Activated naive CD4-positive, alpha-beta T cell treated with anti-CD3 and anti-CD28 coated beads, Interleukin-2, amount 50 U/mL, for 16 hours (primary cell): Measurements from ENCODE around the gene FOXN3.

ENCODE experiments used
- DNase-seq: peaks from one replicate; pipeline ENCODE4 v3.0.0-alpha.2; 2020

Gene FOXN3

DNA sequence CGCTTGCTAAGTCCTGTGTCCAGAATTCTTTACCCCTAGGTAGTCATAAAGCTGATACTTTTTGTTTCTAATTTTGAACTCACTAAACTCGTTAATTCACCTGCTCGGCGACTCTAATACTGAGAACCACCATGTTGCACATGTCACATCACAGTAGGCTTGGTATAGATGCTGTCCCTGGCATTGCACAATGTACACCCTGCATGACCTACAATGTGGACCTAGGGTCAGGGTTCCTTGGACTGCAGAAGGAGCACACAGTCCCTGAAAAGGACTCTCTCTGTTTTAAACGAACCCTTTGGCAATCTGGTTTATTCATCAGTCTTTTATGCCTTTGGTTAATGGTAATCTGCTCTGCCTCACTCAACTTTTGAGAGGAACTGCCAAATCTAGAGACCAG is 272.4 kb downstream of the FOXN3 start:
- DNase-seq, result no peak

DNA sequence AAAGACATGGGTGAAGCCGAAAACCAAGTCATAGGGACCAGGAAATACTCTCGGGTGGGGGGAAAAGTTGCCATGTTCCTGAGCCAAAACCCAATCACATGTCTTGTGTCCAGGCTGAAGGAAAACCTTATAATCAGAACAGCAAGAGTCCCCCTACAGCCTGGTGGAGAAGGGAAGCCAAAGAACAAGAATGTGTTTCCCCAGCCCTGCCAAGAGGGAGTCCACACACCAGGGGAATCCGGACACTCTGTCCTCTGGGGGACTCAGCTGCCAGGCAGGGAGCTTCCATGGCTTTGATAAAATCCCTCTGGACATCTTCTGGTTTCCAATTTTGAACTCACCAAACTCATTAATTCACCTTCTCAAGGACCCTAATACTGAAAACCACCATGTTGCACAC is 273.0 kb downstream of the FOXN3 start:
- DNase-seq, result no peak

DNA sequence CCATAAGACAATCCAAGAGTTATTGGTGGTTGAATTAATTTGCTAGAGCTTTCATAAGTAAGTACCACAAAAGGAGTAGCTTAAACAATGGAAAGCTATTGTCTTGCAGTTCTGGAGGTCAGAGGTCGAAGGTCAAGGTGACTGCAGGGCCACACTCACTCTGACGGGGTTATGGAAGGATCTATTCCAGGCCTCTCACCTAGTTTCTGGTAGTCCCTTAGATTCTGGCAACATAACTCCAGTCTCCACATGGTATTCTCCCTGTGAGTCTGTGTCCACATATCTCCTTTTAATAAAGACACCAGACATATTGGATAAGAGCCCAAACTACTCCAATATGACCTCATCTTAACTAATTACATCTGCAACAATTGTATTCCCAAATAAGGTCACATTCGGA is 273.4 kb downstream of the FOXN3 start:
- DNase-seq, result no peak

DNA sequence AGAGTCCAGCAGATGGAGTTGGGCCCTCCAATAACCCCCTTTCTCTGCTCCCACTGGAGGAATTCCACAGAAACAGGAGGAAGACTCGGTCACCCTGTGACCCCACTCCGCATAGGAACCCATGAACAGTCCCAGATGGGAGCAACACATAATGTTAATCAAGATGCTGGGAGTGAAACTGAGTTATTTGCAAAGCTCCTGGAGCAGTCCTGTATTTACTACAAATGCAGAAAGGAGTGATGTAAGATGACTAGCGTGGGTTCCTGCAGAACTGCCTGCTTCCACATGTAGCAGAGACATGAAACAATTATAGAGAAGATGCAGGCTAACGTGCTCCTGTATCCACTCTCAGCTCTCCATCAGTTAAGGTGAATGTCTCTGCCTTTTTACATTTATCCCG is 274.7 kb downstream of the FOXN3 start:
- no peak for DNase-seq

DNA sequence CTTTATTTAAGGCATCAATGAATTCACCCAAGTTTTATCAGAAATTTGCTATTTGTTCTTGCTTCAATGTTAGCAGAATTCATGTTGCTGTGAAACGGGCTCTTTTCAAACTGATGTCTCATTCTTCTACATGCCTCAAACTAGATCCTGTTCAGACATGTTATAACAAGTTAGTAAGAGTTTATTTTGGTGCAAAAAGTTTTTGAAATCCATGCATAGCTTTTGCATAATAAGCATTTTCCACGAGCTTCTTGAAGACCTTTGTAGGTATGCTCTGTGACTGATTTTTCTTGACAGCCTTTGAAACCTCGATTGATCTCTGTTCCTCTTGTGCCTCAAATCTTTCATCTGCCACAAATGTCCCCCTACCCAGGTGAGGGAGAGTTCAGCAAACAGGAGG is 275.2 kb downstream of the FOXN3 start:
- no peak for DNase-seq

DNA sequence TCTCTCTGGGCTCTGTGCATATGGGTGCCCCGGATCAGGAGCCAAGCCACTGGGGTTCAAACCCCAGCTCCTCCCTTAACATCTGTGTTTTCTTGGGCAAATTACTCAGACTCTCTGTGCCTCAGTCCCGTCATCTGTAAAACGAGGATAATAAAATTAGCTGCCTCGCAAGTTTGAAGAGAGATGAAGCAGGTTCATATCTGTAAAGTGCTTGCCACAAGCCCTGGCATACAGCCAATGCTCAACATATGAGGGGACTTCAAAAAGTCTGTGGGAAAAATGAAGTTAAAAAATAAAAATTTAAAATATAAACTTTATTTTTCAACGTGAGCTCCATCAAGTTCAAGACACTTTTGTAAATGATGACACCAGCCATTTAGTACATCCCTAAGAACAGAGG is 276.7 kb downstream of the FOXN3 start:
- DNase-seq, result no peak

DNA sequence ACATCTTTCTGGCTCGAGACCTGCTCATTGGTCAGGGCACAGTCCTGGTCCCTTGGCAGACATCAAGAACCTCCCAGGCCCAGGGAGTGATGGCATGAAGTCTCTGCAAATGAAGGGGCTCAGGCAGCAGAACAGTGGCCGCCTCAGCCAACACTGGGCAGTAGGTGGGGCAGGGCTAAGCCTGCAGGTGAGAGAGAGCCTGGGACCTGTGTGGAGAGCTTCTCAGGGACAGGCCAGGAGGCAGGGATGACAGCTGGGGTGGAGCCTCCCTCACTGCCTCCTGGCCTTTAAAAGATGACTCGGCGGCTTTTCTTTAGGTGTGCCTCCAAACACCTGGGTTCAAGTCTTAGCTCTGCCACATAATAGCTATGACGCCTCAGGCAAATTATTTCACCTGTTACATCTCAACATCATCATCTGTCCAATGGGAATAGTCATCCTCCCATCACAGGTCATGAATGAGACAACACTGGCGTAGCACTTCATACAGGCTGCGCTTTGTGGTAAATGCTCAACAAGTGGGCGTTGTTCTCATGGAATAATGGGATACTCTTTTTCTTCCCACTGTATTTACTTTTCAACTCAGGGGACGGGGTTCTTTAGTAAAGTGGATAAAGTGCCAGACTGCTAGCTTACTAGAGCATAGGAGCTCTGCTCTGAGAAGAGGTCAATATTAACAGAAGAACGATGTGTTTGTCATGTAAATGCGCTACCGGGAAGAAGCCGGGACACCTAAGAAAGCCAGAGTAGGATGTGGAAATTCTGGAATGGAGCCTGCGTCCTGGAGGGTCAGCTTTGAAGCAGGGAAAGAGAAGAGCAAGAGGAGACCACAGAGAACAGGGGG is 277.4 kb downstream of the FOXN3 start:
- DNase-seq, result no peak

DNA sequence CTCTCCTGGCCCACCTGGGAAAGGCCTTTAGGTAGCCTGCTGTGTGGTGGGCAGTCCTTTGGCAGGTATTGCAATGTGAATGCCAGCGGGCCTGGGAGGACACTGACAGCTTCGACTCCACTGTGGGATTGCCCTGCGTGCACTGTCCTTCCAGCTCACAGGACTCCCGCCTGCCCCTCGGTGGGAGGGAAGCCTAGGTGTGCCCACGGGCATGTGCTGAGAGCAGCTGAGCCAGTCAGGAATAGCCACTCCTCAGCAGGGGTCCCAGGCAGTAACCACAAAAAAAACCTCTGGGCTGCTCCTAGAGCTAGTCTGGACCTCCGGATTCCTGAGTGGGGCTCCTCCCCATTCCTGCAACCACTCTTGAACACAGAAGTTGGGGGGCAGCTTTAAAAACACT is 278.2 kb downstream of the FOXN3 start:
- DNase-seq, result no peak

DNA sequence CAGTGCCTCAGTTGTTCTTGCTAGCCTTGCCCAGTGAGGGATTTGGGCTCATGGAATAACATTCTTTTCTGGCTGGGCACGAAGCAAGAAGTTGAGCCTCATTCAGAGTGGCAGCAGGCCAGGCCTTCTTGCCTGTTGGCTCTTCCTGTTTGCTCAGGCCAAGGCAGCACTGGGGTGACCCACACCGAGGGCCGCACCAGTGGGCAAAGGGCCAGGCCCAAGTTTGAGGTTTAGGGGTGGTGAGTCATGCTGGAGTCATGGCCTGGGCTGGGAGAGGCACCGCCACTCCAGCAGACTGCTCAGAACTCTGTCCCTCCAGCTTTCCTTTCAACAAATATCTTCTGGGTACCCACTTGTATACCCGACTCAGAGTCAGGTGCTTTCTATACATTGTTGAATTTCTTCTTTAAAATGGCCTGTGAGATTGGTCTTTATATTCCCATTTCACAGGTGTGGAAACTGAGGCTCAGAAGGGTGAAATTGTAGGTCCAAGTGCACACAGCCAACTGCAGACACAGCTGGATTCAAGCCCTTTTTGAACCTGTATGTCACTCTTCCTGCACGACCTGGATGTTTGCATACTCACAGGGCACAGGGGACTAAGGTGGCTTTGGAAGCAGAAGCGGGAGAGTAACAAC is 279.4 kb downstream of the FOXN3 start:
- DNase-seq, result no peak

DNA sequence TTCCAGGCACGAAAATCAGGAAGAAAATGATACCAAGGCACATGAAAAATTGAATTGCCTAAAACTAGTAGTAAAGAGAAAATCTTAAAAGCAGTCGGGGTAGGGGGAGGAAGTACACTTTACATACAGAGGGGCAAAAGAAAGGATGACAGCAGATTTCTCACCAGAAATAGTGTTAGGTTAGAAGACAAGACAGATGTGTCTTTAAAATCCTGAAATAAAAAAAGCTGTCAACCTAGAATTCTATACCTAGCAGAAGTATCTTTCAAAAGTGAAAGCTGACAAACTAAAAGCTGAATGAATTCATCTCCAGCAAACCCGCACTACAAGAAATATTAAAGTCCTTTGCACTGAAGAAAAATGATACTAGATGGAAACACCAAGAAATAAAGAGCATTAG is 280.4 kb downstream of the FOXN3 start:
- no peak for DNase-seq

DNA sequence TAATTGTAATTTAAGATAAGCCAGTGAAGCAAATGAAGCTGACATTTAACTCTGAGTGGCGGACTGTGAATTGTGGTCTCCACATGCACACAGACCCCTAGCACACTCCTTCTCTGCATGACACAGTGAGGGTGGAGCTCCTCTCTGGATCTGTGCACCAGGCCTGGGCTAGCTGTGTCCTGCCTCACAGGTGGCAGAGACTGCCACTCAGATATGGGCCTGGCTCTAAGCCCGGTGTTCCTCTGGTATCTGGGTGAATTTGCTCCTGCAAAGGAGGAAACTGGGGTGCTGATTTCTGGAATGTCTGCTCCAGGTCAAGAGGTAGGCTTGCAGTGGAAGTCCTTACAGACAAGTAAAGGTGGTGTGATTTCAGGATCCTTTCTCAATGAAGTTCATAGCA is 282.4 kb downstream of the FOXN3 start:
- DNase-seq, result no peak

DNA sequence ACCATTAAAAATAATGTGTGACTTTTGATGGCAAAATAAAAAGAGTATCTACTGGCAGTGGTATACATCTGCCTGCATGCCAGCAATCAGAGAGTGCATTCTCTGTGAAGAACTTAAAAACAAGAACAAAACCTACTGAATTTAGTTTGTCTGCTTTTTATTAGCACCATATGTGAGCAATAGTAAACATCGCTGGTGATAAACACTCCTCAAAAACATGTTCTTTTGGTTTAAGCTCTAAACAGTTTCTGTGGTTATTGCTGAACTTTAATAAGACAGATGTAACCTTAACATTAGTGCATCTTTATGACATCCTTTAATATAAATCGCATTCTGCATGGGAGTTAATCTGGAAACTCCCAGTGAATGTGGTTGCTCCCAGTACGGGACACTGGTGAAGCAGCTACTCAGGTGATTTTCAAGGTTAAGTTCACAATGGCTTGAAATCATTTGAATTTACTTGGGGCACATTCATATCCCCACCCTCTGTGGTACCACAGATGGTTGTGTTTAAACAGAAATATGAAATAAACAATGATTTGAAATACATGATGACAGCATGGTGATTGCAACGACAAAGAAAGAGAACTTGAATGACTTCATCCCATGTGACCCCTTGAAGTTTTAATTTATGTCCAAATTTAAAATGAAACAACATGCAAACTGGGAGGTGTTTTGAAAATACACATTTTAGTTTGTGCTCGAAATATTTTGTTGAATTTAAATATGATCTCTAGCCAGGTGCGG is 285.9 kb downstream of the FOXN3 start:
- DNase-seq, result no peak

DNA sequence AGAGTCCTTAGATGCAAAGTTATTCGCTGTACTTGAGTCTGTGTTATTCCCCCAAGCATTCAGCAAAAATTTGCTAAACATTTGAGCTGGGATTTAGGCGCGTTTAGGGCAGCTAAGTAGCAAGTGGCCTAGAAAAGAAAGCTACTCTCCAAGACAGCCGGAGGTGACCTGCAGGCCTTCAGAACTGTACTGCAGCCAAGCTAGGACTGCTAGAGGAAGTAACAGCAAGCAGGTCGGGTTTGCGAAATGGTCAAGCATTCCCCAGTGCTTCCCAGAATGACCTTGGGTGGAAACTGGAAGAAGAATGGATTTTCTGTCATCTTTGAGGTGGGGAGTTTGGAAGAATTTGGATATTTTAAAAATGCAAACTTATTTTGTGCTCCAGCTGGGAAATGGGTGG is 287.5 kb downstream of the FOXN3 start:
- DNase-seq, result no peak

DNA sequence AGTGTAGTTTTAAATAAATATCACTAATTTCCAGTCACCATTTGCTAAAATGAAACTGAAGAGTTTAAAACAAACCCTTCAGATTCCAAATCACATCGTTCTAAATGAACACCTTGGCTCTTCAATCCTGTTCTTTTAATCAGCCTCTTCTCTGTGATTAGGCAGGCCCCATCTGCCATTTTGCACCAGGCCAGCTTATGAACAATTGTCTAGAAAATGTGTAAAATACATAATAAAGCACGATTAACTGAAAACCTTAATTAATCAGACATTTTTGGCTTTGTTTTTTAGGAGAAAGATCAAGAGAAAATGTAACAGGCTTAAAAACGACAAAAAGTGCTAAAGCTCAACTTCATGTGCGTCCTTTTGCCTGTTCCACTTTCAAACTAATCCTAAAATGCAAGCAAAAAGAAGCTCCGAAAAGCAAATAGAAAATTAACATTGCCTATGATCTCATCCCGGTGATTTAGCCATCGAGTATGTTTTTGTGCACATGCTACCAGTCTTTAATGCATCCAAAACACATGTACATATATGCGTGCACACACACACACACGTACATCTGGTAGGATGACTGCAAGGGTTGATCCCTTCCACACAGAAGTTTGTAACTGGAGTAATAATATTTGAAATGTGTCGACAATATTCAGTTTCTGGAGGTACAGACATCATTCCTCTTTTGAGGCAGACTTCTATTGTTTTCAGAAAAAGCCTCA is 288.6 kb downstream of the FOXN3 start:
- DNase-seq, result no peak

DNA sequence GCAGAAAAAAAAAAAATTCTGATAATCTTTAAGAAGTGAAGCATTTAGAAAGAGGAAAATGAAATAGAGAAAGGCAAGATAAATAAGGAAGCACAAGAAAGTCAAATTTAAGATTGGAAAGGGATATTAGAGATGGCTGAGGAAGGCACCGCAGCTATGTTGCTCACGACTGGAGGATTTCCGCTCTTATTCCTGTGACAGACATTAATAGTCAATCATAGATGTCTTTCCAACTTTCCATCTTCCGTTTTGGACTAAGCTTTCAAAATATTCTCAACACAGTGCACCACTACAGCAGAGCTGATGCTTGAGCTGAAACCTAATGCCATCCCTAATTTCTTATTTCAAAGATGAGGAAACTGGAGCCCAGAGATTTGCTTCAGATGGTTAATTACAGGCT is 290.6 kb downstream of the FOXN3 start:
- no peak for DNase-seq

DNA sequence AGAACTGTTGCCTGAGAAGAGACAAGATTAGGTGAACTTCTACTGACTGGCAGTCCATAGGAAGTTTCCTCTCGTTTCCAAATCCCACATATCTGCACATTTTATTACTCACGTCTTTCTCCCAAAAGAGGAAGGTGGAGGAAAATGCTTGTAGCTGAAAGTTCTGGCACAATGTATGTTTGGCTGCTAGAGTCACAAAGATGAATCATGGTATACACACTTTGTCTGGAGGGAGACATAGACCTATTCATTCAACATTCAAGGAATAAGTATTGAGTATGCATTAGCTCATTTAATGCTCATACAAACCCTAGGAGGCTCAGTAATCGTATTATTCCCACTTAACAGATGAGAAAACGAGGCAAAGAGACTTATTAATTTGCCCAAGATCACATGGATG is 291.8 kb downstream of the FOXN3 start:
- no peak for DNase-seq

DNA sequence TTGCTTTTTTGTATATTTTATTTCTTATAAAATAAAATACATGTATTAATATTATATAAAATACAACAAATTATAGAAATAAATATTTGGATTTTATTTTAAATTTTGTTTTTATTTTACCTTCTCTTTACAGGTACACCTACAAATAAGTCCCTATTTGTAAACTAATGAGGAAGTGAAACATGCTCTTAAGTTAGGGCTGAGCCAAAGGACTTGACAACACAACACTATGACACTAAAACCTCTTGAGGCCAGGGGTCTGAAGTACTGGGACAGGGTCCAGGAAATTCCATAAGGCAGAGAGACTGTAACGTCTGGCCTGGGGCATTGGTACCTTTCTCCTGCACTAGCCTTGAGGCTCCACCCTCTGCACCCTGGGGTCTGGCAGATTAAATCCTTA is 293.2 kb downstream of the FOXN3 start:
- no peak for DNase-seq

DNA sequence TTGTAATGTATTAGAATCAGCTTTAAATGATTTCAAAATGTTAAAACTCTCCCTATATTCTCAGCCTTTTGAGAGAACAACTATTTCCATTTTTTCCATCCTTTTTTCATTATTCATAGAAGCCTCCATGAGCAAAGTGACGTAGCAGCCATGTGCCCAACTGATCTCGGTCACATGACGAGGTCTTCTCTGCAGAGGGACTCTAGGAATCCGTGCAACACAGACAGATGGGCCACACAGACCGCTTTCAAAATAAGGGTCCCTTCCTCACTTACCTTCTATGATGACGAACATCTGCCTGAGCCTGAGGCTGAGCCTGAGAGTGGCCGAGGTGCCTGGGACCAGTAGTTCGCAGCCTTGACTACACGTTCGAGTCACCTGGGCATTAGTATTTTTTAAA is 293.8 kb downstream of the FOXN3 start:
- no peak for DNase-seq

DNA sequence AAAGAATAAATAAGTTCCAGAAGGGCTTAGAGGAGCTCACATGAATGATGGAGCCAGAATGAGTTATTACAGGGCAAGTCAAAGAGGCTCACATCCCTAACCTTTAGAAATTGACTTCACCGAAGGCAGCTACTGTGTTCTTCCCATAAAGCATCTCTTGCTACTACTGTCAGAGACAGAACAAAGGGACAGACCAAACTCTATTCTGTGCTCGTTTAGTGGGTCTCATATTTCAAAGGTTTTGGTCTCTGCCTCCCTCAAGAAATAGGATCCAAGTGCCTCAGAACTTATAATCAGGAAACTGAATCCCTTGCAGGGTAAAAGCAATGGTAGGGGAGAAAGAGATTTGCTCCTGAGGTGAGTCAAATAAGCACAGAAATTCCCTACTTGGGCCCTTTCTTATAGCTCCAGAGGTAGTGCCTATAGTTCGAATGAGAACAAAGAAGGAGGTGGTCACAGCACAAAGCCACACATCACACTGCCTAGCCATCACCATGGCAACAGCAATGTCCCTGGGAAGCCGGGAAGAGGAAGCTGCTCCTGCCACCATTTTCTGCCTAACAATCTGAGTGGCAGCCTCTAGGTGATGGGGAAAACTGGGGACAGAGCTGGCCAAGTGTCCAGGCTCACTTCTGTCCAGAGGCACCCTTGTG is 294.9 kb downstream of the FOXN3 start:
- DNase-seq, result no peak

DNA sequence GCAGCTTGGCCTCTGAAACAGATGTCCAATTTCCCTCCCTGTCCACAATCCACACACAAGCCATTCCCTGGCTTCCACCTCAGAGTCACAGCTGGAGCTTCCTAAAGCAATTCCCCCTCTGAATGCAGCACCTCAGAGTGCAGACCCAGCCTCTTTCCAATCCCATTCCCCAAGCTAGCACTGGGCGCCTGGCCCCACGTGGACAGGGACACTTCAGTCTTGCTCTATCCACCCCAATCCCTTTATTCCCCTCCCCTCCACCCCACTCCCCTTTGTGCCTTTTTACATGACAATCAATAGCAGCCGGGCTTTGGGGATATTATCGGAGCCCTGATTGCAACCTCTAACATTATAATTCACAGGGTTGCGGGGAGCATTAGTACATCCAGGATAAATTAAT is 300.0 kb downstream of the FOXN3 start:
- no peak for DNase-seq

DNA sequence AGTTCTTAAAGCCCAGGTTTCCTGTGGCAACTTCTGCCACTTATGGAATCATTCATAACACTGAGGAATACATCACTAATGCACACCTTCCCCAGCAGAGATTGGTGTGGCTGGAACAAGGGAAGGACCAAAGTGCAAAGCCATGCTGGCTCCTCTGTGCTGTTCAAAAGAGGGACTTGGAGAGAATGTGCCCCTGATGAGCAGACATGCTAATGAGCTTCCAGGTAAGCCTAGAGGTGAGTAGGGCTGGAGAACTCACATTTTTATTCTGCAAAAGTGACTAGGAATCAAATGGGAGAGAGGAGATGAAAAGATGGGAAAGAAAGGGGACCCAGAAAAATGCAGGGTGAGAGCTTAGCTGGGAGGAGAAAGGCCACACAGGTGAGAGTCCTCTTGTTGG is 302.9 kb downstream of the FOXN3 start:
- DNase-seq, result no peak

DNA sequence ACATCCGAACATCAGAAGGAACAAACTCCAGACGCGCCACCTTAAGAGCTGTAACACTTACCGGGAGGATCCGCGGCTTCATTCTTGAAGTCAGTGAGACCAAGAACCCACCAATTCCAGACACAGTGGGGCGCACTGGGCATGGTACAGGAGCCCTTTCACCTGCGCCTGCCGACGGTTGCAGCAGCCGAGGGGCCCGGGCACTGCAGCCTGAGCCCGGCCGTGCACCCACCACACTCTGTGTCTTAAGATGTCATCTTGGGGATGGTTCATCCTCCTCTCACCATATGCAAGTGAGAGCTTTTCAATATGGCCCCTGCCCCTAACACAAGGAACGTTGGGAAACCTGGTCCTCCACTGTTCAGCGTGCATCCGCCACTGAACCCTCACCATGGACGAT is 304.3 kb downstream of the FOXN3 start:
- DNase-seq, result no peak
